HepG2 (cell line): Measurements from ENCODE around the gene TMEM258. TPM values are rescaled to one million over a fixed set of nuclear protein-coding genes. Genes with fewer than 3 reads are reported as not detected.
A peak's percentile ranks its signal among the peaks of the same experiment; 100 is the strongest.

Experiments used
- ATAC-seq: fragments of 200-7000 bp; cut with Tn5 transposase; 3 replicates; pipeline ENCODE4 v1.9.1; 2020; ENCODE audit warnings: mild to moderate bottlenecking, moderate library complexity
- BruUV-seq: library from RNA; stranded (reverse); fragments of 400-500 nt; replicated peaks from 2 replicates; lab custom pipeline; 2021; lab: Mats Ljungman, UMichigan
- CTCF ChIA-PET: fragments of 300-600 bp; formaldehyde crosslinking; extraction: SDS; loops from one replicate; lab custom pipeline; 2021; ENCODE audit warnings: low total read pairs, inconsistent platforms, low intra/inter-chr PET ratio; lab: Yijun Ruan, JAX
- POLR2A ChIA-PET: fragments of 350-600 bp; sonication (Branson Sonifier 250); formaldehyde crosslinking; loops from one replicate; lab custom pipeline; 2020; ENCODE audit warnings: antibody characterized with exemption, inconsistent platforms; lab: Yijun Ruan, JAX
- DNase-seq: peaks from one replicate; pipeline ENCODE4 v3.0.0-alpha.2; 2015; ENCODE audit warnings: low spot score
- FAIRE-seq: peaks from 3 replicates; lab custom pipeline; 2011; peaks lifted over from hg19 to GRCh38; lab: Jason Lieb, UNC
- H2AFZ ChIP-seq: one replicate; pipeline ENCODE4 v1.6.1; 2011; ENCODE audit warnings: low read length, inconsistent platforms
- H3K27ac ChIP-seq: fragments of 300-600 bp; 3 replicates; pipeline ENCODE4 v1.8.0; 2011; ENCODE audit warnings: mixed run types, mild to moderate bottlenecking, mixed read lengths, low read length, inconsistent platforms; ENCODE audit not compliant: insufficient read depth; ENCODE audit errors: extremely low read length
- H3K27me3 ChIP-seq, 2 experiments: fragments of 200-600 bp in 1 of 2; 2 replicates in 1 of 2; 3 replicates in 1 of 2; pipeline versions ENCODE4 v1.6.0 to v1.8.0; 2011; ENCODE audit warnings: low read length in 2 of 2, mild to moderate bottlenecking in 2 of 2, moderate library complexity in 2 of 2, inconsistent platforms in 1 of 2; ENCODE audit not compliant: insufficient read depth in 2 of 2, control insufficient read depth in 1 of 2
- H3K36me3 ChIP-seq, 2 experiments: fragments of 200-600 bp in 1 of 2; replicated peaks in 1 of 2; 2 replicates in 1 of 2; 3 replicates in 1 of 2; pipeline versions ENCODE4 v1.5.1 to v1.8.0; 2011; ENCODE audit warnings: low read length in 2 of 2, inconsistent platforms in 1 of 2; ENCODE audit not compliant: insufficient read depth in 2 of 2, control insufficient read depth in 1 of 2
- H3K4me1 ChIP-seq: 2 replicates; pipeline ENCODE4 v1.5.1; 2012; ENCODE audit warnings: low read length, inconsistent platforms; ENCODE audit not compliant: insufficient read depth
- H3K4me2 ChIP-seq: 2 replicates; pipeline ENCODE4 v1.6.0; 2011; ENCODE audit warnings: low read depth, low read length, inconsistent platforms
- H3K4me3 ChIP-seq, 3 experiments: fragments of 200-600 bp in 1 of 3; sonication (generic), shearing (Covaris generic) in 1 of 3; replicated peaks in 1 of 3; 2 replicates each; pipeline ENCODE4 v1.5.1; 2011 to 2016; ENCODE audit warnings: low read length in 3 of 3, inconsistent platforms in 2 of 3, low read depth in 2 of 3, mild to moderate bottlenecking in 2 of 3, control low read depth in 1 of 3, mixed read lengths in 1 of 3; ENCODE audit not compliant: insufficient read depth in 1 of 3
- H3K79me2 ChIP-seq: one replicate; pipeline ENCODE4 v1.6.1; 2011; ENCODE audit warnings: low read length, inconsistent platforms; ENCODE audit not compliant: insufficient read depth
- H3K9ac ChIP-seq: 2 replicates; pipeline ENCODE4 v1.6.0; 2011; ENCODE audit warnings: mild to moderate bottlenecking, low read depth, low read length, inconsistent platforms; ENCODE audit not compliant: insufficient read depth
- H3K9me3 ChIP-seq: 2 replicates; pipeline ENCODE4 v1.5.1; 2012; ENCODE audit warnings: mild to moderate bottlenecking, low read length
- H4K20me1 ChIP-seq: 2 replicates; pipeline ENCODE4 v1.6.0; 2011; ENCODE audit warnings: inconsistent platforms, mild to moderate bottlenecking, low read length, moderate library complexity; ENCODE audit not compliant: insufficient read depth
- ADNP ChIP-seq: sonication (generic); formaldehyde crosslinking; IDR thresholded peaks from 2 replicates; pipeline ENCODE4 v1.4.0; 2020; ENCODE audit warnings: missing genetic modification reagents
- AGO2 ChIP-seq: fragments of 200-400 bp; formaldehyde crosslinking; optimal IDR thresholded peaks from 2 replicates; pipeline ENCODE3; 2017; ENCODE audit warnings: mild to moderate bottlenecking, low read depth, low read length, moderate library complexity
- POLR2G ChIP-seq: fragments of 200-400 bp; formaldehyde crosslinking; IDR thresholded peaks from 2 replicates; pipeline ENCODE4 v1.6.1; 2018; ENCODE audit warnings: mild to moderate bottlenecking, low read depth, low read length, moderate library complexity
- ZNF776 ChIP-seq: sonication (generic); formaldehyde crosslinking; IDR thresholded peaks from 2 replicates; pipeline ENCODE4 v1.4.0; 2020; ENCODE audit warnings: mild to moderate bottlenecking, missing genetic modification reagents
- ZNF792 ChIP-seq: IDR thresholded peaks from 2 replicates; pipeline ENCODE4 v1.6.1; 2016
- WGBS: methylation state at CpG from one replicate; pipeline ENCODE4 v1.1.6; 2017; ENCODE audit warnings: low lambda C conversion rate; 5-methylcytosine and 5-hydroxymethylcytosine counted together
- in situ Hi-C: cut with HindIII; loops from 2 replicates; pipeline ENCODE4 v1.10.0; 2017; ENCODE audit warnings: low pct_unique_long_range_greater_than_20kb; ENCODE audit not compliant: extremely low pct_ligation_motif_present
- intact Hi-C: fragments of 100-400 bp; cut with micrococcal nuclease; formaldehyde crosslinking; loops from one replicate; pipeline ENCODE4 v1.10.0; 2022; ENCODE audit not compliant: unreplicated experiment
- polyA plus RNA-seq, 8 experiments: library from polyadenylated mRNA; depleted of rRNA in 3 of 8; stranded (reverse) in 7 of 8; unstranded in 1 of 8; fragments of >200 nt; fragmentation: Illumina TruSeq in 4 of 8; extraction: Trizol in 4 of 8; gene quantifications; 2 replicates each; pipeline versions ENCODE4 v1.2.1 to v1.2.3, GENCODE V29; 2011 to 2016; ENCODE audit warnings: low read depth in 4 of 8, missing spikeins in 1 of 8, mixed read lengths in 1 of 8; ENCODE audit not compliant: insufficient read depth in 1 of 8
- total RNA-seq, 5 experiments: library from RNA; depleted of rRNA; stranded (reverse); fragments of >200 nt; fragmentation: Illumina TruSeq; extraction: Trizol; gene quantifications; 2 replicates each; pipeline ENCODE4 v1.2.3, GENCODE V29; 2016; ENCODE audit warnings: low read depth in 1 of 5

TMEM258 gene
- total and polyA plus RNA-seq, 2 of the 13 experiments (the other 11 are each of a cell fraction or from before 2014, with no cell fraction given): 175 to 424 TPM

DNA sequence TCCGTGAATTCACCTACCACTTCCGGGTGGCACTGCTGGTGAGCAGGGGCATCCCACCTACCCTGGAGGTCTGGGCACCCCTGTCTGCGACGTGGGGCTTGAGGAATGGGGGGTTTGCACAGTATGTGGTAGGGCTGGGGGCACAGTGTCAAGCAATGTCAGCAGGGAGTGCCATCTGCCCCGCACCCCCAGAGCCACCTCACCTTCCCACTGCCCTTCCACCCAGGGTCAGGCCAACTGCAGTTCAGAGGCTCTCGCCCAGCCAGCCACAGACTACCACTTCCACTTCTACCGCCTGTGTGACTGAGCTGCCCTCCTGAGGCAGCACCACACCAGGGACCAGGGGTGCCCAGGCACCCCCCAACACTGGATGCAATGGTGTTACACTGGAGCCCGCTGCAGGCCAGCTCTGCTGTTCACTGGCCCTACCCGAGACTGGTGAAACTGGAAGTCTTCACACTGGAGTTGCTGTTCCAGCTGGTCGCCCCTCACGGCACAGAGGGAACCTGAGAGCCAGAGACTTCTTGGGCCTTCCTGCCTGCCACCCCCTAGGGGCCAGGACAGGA is 6.5 kb downstream of the TMEM258 start:
- POLR2A ChIA-PET: interaction anchor here (1.1 kb wide), 1 partner anchor 29 kb away, joined by 3 read pairs; no protein-coding TSS in a partner anchor
- Histone ChIP-seq H3K9ac (no peak overlapping the region), H2AFZ (no peak overlapping the region), H3K79me2 (no peaks in the 10 kb centered on the region)
- 97% methylated on average over 9 of the region's 11 CpGs for WGBS
- ATAC-seq (no peak), FAIRE-seq (no peak)
- TF ChIP-seq AGO2 (peak; percentile 77), ZNF792 (CRISPR knock-in tag) (no peak)
- TF ChIP-seq, all 625 proteins: peak for 1
- intact Hi-C loops (no loop called here), in situ Hi-C loops (no loop called here)
- Histone ChIP-seq H3K4me1 (peaks cover 9% of the 10 kb centered on the region), H3K4me2 (no peak overlapping the region), H3K36me3 (peaks cover 29 to 79% of the 10 kb centered on the region in 2 experiments), H3K27me3 (no peaks in the 10 kb centered on the region), H3K9me3 (no peaks in the 10 kb centered on the region), H3K4me3 (no peak overlapping the region), H3K27ac (no peak overlapping the region), H4K20me1 (no peaks in the 10 kb centered on the region)
- DNase-seq: no peak
- BruUV-seq: no TSS peak
- CTCF ChIA-PET: no interaction called here

DNA sequence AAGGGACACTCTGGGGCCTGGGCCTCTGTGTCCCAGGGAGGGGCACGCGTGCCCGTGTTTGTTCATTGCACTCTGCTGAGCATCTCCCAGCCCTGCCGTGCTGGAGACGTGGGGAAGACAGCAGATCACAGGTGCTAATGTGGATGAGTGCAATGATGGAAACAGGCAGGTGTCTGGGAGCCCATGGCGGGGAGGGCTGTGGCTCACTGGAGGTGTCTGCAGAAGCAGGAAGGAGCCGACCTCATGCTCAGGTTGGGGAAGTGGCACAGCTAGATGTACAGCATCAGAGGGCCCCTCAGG is 7.9 kb downstream of the TMEM258 start:
- FAIRE-seq (no peak), ATAC-seq (no peak), DNase-seq (no peak)
- H2AFZ ChIP-seq: no peak overlapping the region
- H3K9me3 ChIP-seq: no peaks in the 10 kb centered on the region
- intact Hi-C loops (no loop called here), in situ Hi-C loops (loop anchor here (5.0 kb wide), 1 partner anchor 37 kb away; no protein-coding TSS in a partner anchor)
- no peak overlapping the region for H3K4me3 ChIP-seq
- peaks cover 28 to 82% of the 10 kb centered on the region in 2 experiments for H3K36me3 ChIP-seq
- H3K27me3 ChIP-seq: no peaks in the 10 kb centered on the region
- WGBS: 98% methylated on average over 7 of the region's 7 CpGs
- TF ChIP-seq ZNF776 (CRISPR knock-in tag) (no peak), POLR2G (0 out of 2 replicates have a peak, but pooled peaks have one; percentile 7), ADNP (CRISPR knock-in tag) (no peak)
- peaks cover 6% of the 10 kb centered on the region; the same call in 1 of the 2 replicates for H3K4me1 ChIP-seq
- no peak overlapping the region for H3K27ac ChIP-seq
- H4K20me1 ChIP-seq: no peaks in the 10 kb centered on the region
- H3K9ac ChIP-seq: no peak overlapping the region
- ChIA-PET CTCF (no interaction called here), POLR2A (interaction anchor here (1.2 to 1.8 kb wide), 4 partner anchors 15 to 324 kb away, joined by 3 to 5 read pairs (median 4); no protein-coding TSS in a partner anchor)
- H3K79me2 ChIP-seq: no peaks in the 10 kb centered on the region
- no peak overlapping the region for H3K4me2 ChIP-seq
- no TSS peak for BruUV-seq
